Measurements from ENCODE around the gene DIPK1B. TPM values are rescaled to one million over a fixed set of nuclear protein-coding genes. Genes with fewer than 3 reads are reported as not detected.

The DIPK1B gene
- total RNA-seq (2022), result 40.4 and 40.6 TPM in 2 replicates
- Bru-seq, nascent RNA, result percentile 59 among the genes with signal in this experiment
- percentile 65 among the genes with signal in this experiment for BruChase-seq, experiment 1, labeled RNA remaining after a 2-hour chase
- percentile 71 among the genes with signal in this experiment for BruChase-seq, experiment 2, labeled RNA remaining after a 6-hour chase
- long read RNA-seq, transcript FAM69B-202 (5 exons, 1,668 nt), result major isoform, 126 of 163 reads
- long read RNA-seq, partial matches to known transcripts, result 7 of 163 reads
- long read RNA-seq, other reads (novel, unspliced or antisense), result 29 of 163 reads

DNA sequence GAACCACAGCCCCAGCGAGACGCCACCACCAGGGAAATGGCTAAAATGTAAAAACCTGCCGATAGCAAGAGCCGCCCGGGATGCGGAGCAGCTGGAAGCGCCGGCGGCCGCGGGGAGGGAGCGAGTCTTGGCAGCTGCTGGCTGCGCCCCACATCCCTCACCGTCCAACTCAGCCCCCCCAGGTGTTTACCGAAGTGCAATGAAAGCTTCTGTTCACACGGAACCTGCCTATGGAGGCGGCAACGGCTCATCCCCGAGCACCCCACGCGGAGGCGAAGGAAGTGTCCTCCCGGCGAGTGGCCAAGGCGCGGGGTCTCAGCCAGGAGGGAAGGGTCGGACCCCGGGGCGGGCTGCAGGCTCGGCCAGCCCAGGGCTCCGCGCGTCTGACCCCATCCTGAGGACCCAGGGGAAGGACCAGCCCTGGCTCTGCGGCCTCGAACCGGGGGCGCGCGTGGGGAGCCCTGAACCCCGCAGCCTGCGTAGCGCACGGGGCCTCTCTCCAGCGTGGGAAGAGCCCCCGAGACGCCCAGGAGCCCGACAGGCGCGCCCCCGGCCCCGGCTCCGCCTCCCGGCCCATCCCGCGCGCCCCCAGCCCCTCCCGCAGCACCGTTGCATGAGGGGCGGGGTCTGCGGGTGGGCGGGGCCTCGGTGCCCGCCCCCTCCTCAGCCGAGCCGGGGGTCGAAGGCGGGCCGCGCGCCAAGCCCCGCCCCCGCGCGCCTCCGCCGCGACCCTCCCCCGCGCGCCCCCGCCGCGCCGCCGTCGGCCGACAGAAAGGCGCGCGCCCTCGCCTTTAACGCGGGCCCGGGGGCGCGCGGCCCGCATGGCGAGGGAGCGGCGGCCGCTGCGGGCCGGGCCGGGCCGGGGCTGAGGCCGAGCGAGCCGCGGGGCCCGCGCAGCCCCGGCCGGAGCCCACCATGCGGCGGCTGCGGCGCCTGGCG is at the start of gene DIPK1B:
DIPK1B (plus strand) TSS at position 822 of the 939 bp plus-strand sequence; CDS start at position 916, 94 bp downstream.
- H3K36me3 Mint-ChIP-seq (ENCODE audit: insufficient read depth, unreplicated experiment), result no peaks in the 10 kb centered on the region
- Histone ChIP-seq H3K4me3 (ENCODE audit: low read depth, low read length) (peak within 1 kb of the TSS; percentile 85), H3K4me1 (peaks cover 11% of the 10 kb centered on the region), H3K27me3 (replicated peaks; ENCODE audit: control insufficient read depth, insufficient read depth, low read length) (no peaks in the 10 kb centered on the region), H3K9me3 (no peaks in the 10 kb centered on the region), H3K36me3 (ENCODE audit: control insufficient read depth, insufficient read depth, low read length) (peaks cover 2% of the 10 kb centered on the region)
- H3K27me3 Mint-ChIP-seq (ENCODE audit: insufficient read depth, unreplicated experiment), result no peaks in the 10 kb centered on the region
- no TSS peak for BruUV-seq (replicated peaks)
- ChIA-PET POLR2A (interaction anchor here (0.7 kb wide), 1 partner anchor 130 kb away, joined by 16 read pairs; no protein-coding TSS in a partner anchor), CTCF (interaction anchor here (0.6 to 0.7 kb wide), 2 partner anchors 18 to 241 kb away, joined by 5 to 7 read pairs; no protein-coding TSS in a partner anchor)
- intact Hi-C loops (cut with micrococcal nuclease; ENCODE audit: unreplicated experiment), result no loop called here
- peaks cover 15% of the 10 kb centered on the region for H3K4me1 Mint-ChIP-seq (ENCODE audit: low read depth, unreplicated experiment)
- peak; percentile 41 to 59 for DNase-seq
- TF ChIP-seq, protein P1, sequence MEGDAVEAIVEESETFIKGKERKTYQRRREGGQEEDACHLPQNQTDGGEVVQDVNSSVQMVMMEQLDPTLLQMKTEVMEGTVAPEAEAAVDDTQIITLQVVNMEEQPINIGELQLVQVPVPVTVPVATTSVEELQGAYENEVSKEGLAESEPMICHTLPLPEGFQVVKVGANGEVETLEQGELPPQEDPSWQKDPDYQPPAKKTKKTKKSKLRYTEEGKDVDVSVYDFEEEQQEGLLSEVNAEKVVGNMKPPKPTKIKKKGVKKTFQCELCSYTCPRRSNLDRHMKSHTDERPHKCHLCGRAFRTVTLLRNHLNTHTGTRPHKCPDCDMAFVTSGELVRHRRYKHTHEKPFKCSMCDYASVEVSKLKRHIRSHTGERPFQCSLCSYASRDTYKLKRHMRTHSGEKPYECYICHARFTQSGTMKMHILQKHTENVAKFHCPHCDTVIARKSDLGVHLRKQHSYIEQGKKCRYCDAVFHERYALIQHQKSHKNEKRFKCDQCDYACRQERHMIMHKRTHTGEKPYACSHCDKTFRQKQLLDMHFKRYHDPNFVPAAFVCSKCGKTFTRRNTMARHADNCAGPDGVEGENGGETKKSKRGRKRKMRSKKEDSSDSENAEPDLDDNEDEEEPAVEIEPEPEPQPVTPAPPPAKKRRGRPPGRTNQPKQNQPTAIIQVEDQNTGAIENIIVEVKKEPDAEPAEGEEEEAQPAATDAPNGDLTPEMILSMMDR (IDR thresholded peaks at IDR 0.05; ENCODE audit: insufficient read depth in 1 of 2, low read depth in 1 of 2, low read length in 1 of 2, severe bottlenecking in 1 of 2, unreplicated experiment in 1 of 2), result no peak
- peak within 1 kb of the TSS; percentile 66 for H3K4me3 Mint-ChIP-seq (ENCODE audit: unreplicated experiment)
- H3K9me3 Mint-ChIP-seq (ENCODE audit: unreplicated experiment), result no peaks in the 10 kb centered on the region
- H3K27ac Mint-ChIP-seq (ENCODE audit: unreplicated experiment), result no peak within 1 kb of the TSS

DNA sequence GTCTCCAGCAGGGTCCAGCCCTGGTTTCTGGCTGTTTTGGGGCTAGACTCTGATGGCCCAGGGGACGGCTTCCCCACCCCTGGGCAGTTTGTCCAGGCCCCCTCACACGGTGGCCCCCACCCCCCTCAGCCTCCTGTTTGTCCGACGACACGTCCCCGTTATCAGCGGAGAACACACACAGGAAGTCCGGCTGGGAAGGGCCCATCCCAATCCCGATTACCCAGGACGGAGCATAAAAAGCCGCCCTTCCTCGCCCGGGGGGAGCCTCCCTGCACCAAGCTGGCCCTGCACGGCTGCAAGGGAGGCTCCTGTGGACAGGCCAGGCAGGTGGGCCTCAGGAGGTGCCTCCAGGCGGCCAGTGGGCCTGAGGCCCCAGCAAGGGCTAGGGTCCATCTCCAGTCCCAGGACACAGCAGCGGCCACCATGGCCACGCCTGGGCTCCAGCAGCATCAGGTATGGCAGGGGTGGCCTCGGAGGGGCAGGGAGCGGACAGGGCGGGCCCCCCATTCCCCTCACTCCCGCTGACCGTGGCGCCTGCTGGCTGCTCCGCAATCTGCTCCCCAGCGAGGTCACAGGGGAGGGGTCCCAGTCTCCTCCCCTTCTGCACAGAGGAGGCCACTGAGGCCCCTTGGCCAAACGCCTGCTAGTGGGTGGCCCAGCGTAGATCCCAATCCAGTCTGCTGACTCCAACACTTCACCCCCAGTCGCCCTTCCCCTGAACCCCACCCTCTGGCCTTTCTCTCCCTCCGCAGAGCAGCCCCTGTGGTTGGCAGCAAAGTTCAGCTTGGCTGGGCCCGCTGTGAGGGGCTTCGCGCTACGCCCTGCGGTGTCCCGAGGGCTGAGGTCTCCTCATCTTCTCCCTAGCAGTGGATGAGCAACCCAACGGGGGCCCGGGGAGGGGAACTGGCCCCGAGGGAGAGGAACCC is 49.5 kb upstream of the DIPK1B start, which contains the start of gene EGFL7:
EGFL7 (plus strand) TSS at position 261 of the 926 bp plus-strand sequence. CDS start 5,367 bp downstream, outside the sequence.
- peaks cover under 1% of the 10 kb centered on the region for H3K27me3 Mint-ChIP-seq (ENCODE audit: insufficient read depth, unreplicated experiment)
- no peak within 1 kb of the TSS for H3K27ac Mint-ChIP-seq (ENCODE audit: unreplicated experiment)
- TF ChIP-seq, protein P1 (IDR thresholded peaks at IDR 0.05; ENCODE audit: insufficient read depth in 1 of 2, low read depth in 1 of 2, low read length in 1 of 2, severe bottlenecking in 1 of 2, unreplicated experiment in 1 of 2), result no peak
- intact Hi-C loops (cut with micrococcal nuclease; ENCODE audit: unreplicated experiment), result no loop called here
- H3K4me3 Mint-ChIP-seq (ENCODE audit: unreplicated experiment), result no peak within 1 kb of the TSS
- DNase-seq, result no peak
- Histone ChIP-seq H3K9me3 (no peaks in the 10 kb centered on the region), H3K4me3 (ENCODE audit: low read depth, low read length) (no peak within 1 kb of the TSS), H3K36me3 (ENCODE audit: control insufficient read depth, insufficient read depth, low read length) (no peaks in the 10 kb centered on the region), H3K4me1 (0 out of 2 replicates have a peak, but pooled peaks cover 3% of the 10 kb centered on the region), H3K27me3 (replicated peaks; ENCODE audit: control insufficient read depth, insufficient read depth, low read length) (no peaks in the 10 kb centered on the region)
- H3K36me3 Mint-ChIP-seq (ENCODE audit: insufficient read depth, unreplicated experiment), result peaks cover 3% of the 10 kb centered on the region
- no peaks in the 10 kb centered on the region for H3K9me3 Mint-ChIP-seq (ENCODE audit: unreplicated experiment)
- ChIA-PET CTCF (interaction anchor here (0.6 kb wide), 2 partner anchors 36 to 325 kb away, joined by 3 to 5 read pairs; no protein-coding TSS in a partner anchor), POLR2A (no interaction called here)
- no peaks in the 10 kb centered on the region for H3K4me1 Mint-ChIP-seq (ENCODE audit: low read depth, unreplicated experiment)
- no TSS peak for BruUV-seq (replicated peaks)
